Kidney epithelial cell (primary cell): ENCODE data around the gene ZNF446. TPM values are rescaled to one million over a fixed set of nuclear protein-coding genes. Genes with fewer than 3 reads are reported as not detected.

ENCODE experiments used
- DNase-seq: peaks from one replicate; pipeline ENCODE4 v3.0.0-alpha.2; 2010; ENCODE audit warnings: low read depth
- H3K27me3 ChIP-seq: 2 replicates; pipeline ENCODE4 v1.6.0; 2011; ENCODE audit warnings: low read length; ENCODE audit not compliant: control insufficient read depth, insufficient read depth
- H3K36me3 ChIP-seq: 2 replicates; pipeline ENCODE4 v1.5.1; 2011; ENCODE audit warnings: low read length; ENCODE audit not compliant: control insufficient read depth, insufficient read depth
- H3K4me3 ChIP-seq: 2 replicates; pipeline ENCODE4 v1.5.1; 2011; ENCODE audit warnings: low read depth, mild to moderate bottlenecking, control low read depth, low read length
- CTCF ChIP-seq: IDR thresholded peaks from 2 replicates; pipeline ENCODE4 v1.5.1; 2011; ENCODE audit warnings: mild to moderate bottlenecking, moderate library complexity, low read length, control low read depth, inconsistent platforms; ENCODE audit not compliant: insufficient read depth, poor library complexity, severe bottlenecking
- total RNA-seq: library from RNA; depleted of rRNA; stranded (reverse); fragments of >200 nt; gene quantifications from 2 replicates; pipeline ENCODE4 v1.2.3, GENCODE V29; 2015

ZNF446 gene
- total RNA-seq, 1 donor from 2014 or later: 10.8 TPM

- Histone ChIP-seq H3K27me3 (no peaks in the 10 kb centered on the region), H3K4me3 (no peak overlapping the region), H3K36me3 (no peaks in the 10 kb centered on the region)
- no peak for TF ChIP-seq CTCF
- no peak for DNase-seq
These were observed 45.5 kb downstream of the ZNF446 start for GRCh38 chr19:58521651-58522050.

- H3K27me3 ChIP-seq: no peaks in the 10 kb centered on the region
- no peak for TF ChIP-seq CTCF
- no peak overlapping the region for H3K4me3 ChIP-seq
- H3K36me3 ChIP-seq: no peaks in the 10 kb centered on the region
- no peak for DNase-seq
These were observed 46.6 kb downstream of the ZNF446 start for GRCh38 chr19:58522709-58523108.

GRCh38 chr19:58529405-58529804 is 53.3 kb downstream of the ZNF446 start:
- H3K36me3 ChIP-seq: no peaks in the 10 kb centered on the region
- no peak for DNase-seq
- H3K27me3 ChIP-seq: no peaks in the 10 kb centered on the region
- H3K4me3 ChIP-seq: no peak overlapping the region
- no peak for TF ChIP-seq CTCF

Other genes starting within 250 kb of the ZNF446 start
- 34.4 and 40.6 TPM in 2 replicates for gene ZNF544, start 247.4 kb upstream of the ZNF446 start, total RNA-seq
- gene ZNF8, start 197.4 kb upstream of the ZNF446 start, total RNA-seq: 7.1 and 9.4 TPM in 2 replicates
- gene ERVK3-1, start 171.0 kb upstream of the ZNF446 start, total RNA-seq: 44.9 and 48.3 TPM in 2 replicates
- gene ZSCAN22, start 149.4 kb upstream of the ZNF446 start, total RNA-seq: 2.0 and 4.0 TPM in 2 replicates
- 6.7 and 8.1 TPM in 2 replicates for gene A1BG, start 122.9 kb upstream of the ZNF446 start, total RNA-seq
- gene ZNF497, start 113.6 kb upstream of the ZNF446 start, total RNA-seq: 0.58 and 3.1 TPM in 2 replicates
- gene ZNF837, start 95.3 kb upstream of the ZNF446 start, total RNA-seq: 4.3 and 5.9 TPM in 2 replicates
- gene RPS5, start 89.1 kb upstream of the ZNF446 start, total RNA-seq: 2,403 and 2,550 TPM in 2 replicates
- gene RNF225, start 80.7 kb upstream of the ZNF446 start, total RNA-seq: not detected in 2 replicates
- 6.6 and 7.1 TPM in 2 replicates for gene ZNF584, start 67.7 kb upstream of the ZNF446 start, total RNA-seq
- gene ZNF132, start 36.2 kb upstream of the ZNF446 start, total RNA-seq: 4.2 and 4.8 TPM in 2 replicates
- 5.0 and 5.8 TPM in 2 replicates for gene ZNF324B, start 24.7 kb upstream of the ZNF446 start, total RNA-seq
- gene ZNF324, start 9.3 kb upstream of the ZNF446 start, total RNA-seq: 7.2 and 12.3 TPM in 2 replicates
- 9.2 and 14.1 TPM in 2 replicates for gene SLC27A5, start 35.6 kb downstream of the ZNF446 start, total RNA-seq
- gene ZBTB45, start 43.5 kb downstream of the ZNF446 start, total RNA-seq: 15.6 and 16.2 TPM in 2 replicates
- 381 and 470 TPM in 2 replicates for gene TRIM28, start 67.7 kb downstream of the ZNF446 start, total RNA-seq
- 139 and 154 TPM in 2 replicates for gene CHMP2A, start 78.8 kb downstream of the ZNF446 start, total RNA-seq
- gene UBE2M, start 82.3 kb downstream of the ZNF446 start, total RNA-seq: 50.3 and 58.2 TPM in 2 replicates
- gene MZF1, start 97.0 kb downstream of the ZNF446 start, total RNA-seq: 14.6 and 19.3 TPM in 2 replicates